ENCODE measurements around the gene SLC15A1.

SLC15A1 gene

DNA sequence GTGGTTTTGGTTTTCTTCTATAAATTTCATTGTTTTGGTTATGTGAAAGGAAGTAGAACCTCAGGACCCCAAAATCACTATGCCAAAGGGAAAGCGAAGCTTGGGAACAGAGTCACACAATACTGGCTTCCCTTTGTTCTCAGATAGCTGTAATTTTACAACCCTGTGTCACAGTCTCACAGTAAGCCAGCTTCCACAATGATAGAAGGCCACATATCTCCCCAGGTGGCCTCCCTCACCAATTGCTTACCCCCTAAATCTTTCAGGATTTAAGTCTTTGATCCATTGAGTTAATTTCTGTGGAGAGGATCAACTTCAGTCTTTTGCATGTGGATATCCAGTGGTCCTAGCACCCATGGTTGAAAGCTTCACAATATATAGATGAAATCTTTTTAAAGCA, 58.7 kb downstream of the SLC15A1 start:
- no peak for DNase-seq (ENCODE audit: low spot score)

DNA sequence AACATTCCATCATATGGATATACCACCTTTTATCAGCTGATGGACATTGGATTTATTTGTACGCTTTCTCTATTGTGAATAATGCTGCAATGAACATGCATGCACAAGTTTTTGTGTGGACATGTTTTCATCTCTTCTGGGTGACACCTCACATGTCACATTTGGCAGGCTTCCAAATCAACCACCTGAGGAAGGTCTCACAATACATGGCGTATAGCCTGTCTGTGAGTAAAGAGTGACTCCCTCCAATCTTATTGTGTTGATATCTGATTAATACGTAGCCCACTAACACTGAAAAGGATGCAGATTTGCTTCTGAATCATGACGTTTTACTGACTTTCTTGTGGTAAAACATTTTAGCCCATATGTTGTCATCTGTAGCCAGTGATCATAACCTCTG, 61.1 kb downstream of the SLC15A1 start:
- no peak for DNase-seq (ENCODE audit: low spot score)

GRCh38 chr13:98690348-98691022, 62.0 kb downstream of the SLC15A1 start:
- no peak for DNase-seq (ENCODE audit: low spot score)

GRCh38 chr13:98689347-98689968, 63.0 kb downstream of the SLC15A1 start:
- no peak for DNase-seq (ENCODE audit: low spot score)

DNA sequence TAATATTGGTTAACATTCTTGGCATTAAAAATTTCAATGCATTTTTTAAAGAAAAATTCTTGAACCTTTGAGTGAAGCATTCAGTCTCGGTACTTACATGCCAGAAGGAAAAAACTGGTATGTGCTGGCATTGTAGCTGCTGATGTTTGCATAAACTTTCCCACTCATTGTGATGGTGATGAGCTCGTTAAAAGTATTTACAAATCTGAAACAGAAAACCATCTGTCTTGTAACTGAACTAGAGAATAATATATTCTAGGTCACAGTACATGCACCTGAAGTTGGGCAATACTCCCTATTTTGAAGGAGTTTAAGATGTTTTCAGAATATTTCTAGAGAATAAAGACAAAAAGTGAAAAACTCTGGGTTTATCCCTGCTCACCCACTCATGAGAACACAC, 64.1 kb downstream of the SLC15A1 start:
- no peak for DNase-seq (ENCODE audit: low spot score)

GRCh38 chr13:98687319-98687718, 65.2 kb downstream of the SLC15A1 start:
- no peak for DNase-seq (ENCODE audit: low spot score)

DNA sequence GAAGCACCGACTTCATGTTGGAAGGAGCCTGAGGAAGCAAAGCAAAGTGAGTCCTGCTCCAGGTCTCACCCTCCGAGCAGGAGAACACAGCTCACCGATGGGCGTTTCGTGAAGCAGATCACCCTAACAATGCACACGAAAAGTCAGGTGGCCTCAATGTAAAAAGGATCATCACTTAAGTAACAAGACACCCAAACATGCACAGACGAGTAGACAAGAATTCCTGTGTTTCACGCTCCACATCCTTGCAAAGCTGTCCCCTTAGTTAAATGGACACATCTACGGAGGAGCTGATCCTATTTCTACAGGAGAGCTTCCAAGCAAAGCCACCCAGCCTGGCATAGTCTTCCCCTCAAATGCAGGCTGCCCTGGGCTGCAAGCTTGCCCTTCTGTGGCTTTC, 66.2 kb downstream of the SLC15A1 start:
- DNase-seq (ENCODE audit: low spot score) = no peak

GRCh38 chr13:98685146-98685545, 67.3 kb downstream of the SLC15A1 start:
- no peak for DNase-seq (ENCODE audit: low spot score)

DNA sequence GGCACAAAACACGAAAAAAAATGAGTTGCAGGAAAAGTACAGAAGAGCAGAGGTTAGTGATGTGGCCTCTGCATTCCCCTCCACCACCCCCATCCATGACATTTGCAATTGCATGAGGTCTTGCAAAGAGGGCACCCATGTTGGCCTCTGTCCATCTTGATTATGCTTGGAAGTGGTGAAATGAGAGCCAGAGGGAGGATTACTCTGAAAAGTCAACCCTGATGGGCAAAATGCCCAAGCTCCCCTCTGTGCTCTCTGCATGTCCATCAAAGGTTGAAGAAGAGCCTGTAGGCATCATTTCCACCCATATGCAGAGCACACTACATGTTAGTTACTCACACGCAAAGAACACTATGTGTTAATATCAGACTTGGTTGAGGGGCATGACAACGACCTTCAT, 71.4 kb downstream of the SLC15A1 start:
- DNase-seq (ENCODE audit: low spot score) = no peak

GRCh38 chr13:98678741-98679140, 73.7 kb downstream of the SLC15A1 start:
- DNase-seq (ENCODE audit: low spot score) = no peak

DNA sequence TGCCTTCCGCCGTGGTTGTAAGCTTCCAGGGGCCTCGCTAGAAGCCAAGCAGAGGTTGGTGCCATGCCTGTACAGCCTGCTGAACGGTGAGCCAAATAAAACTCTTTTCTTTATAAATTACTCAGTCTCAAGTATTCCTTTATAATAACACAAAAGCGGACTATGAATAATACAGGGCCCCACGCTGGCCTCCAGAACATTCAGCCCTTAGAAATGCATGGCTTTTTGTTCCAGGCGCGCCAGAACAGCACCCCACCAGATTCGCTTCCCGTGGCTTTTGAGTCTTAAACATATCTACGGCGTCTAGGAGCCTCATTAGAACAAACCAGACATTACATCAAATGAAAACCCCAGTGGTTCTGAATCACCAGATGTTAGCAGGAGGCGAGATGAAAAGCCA, 75.1 kb downstream of the SLC15A1 start:
- peak; percentile 41 for DNase-seq (ENCODE audit: low spot score)

- DNase-seq (ENCODE audit: low spot score) = no peak
Measured at GRCh38 chr13:98676239-98676638, 76.2 kb downstream of the SLC15A1 start.

GRCh38 chr13:98675837-98676236, 76.6 kb downstream of the SLC15A1 start:
- DNase-seq (ENCODE audit: low spot score) = no peak

GRCh38 chr13:98675066-98675465, 77.4 kb downstream of the SLC15A1 start:
- no peak for DNase-seq (ENCODE audit: low spot score)

DNA sequence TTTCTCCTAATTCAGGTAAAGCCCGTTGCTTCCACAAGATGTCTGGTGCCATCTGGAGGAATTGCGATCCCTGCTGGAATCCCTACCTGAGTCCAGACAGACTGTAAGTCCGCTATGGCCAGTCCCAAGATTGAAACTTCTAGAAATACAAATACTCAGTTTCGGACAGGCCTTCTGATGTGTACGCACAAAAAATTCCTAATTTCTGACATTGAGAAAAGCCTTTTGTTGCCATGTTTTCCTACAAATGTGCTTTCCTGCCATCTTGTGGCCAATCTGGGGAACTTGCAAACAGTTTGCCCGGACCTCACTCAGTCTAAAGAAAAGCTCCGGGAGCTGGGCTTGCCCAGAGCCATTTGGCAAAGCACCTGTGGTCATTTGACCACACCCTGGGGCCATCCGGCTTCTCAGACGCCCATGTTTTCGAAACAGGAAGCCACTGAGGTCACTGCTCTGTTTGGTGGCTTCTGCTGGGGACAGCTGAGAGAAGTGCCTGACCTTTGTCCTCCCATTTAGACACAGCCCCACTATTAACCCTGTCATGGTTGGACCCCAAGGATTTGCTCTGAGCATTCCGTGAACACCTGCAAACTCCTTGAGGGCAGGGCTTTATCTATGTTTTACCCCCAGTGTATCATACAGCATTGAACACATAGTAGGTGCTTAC, 79.4 kb downstream of the SLC15A1 start:
- DNase-seq (ENCODE audit: low spot score) = peak; percentile 91

DNA sequence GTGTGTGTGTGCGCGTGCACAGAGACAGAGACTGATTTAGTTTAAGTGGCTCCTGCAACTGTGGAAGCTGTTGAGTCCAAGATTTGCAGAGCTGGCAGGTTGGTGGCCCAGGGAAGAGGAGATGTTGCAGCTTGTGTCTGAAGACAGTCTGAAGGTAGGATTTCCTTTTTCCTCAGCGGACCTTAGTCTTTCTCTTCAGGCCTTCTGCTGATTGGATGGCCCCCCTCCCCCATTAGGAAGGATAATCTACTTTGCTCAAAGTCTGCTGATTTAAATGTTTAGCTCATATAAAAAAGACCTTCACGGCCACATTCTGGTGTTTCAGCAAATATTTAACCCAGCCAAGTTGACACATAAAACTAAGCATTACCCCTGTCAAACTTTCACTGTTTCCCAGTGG, 84.3 kb downstream of the SLC15A1 start:
- no peak for DNase-seq (ENCODE audit: low spot score)

GRCh38 chr13:98665638-98665995, 86.9 kb downstream of the SLC15A1 start:
- DNase-seq (ENCODE audit: low spot score) = no peak

- no peak for DNase-seq (ENCODE audit: low spot score)
Measured at GRCh38 chr13:98664924-98665637, 87.4 kb downstream of the SLC15A1 start.

DNA sequence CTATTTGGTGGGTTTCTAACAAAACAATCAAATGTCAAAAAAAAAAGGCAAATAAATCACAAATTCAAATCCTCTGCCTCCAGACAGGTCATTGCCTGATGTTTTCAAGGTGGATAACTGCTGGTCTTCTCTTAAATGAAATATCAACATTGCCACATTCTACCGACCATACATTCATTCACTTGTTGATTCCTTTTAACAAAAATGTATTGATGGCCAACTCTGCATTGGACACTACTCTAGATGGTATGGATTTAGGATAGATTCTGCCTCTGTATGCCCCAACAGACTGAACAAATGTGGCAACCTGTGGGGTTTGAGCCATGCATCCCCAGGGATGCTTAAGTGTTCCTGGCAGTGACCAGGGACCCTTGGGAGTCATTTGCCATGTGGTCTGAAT, 88.0 kb downstream of the SLC15A1 start:
- DNase-seq (ENCODE audit: low spot score) = no peak

DNA sequence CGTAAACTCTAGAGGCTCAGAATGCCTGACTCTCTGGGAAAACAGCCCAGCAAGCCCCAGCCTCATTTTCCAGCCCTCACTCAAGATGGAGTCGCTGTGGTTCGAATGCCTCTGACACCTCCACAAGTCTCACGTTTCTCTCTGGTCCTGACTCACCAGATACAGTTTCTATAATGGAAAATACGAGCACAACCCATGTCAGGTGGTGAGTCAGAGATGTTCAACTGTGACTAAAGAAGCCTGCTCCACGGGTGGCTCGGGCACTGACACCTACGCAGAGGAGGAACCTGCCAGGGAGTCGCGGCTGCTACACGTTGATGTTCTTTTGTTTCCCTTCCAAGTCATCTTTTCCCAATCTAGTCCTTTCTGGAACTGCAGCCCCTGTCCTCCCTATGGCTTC, 88.4 kb downstream of the SLC15A1 start:
- peak; percentile 74 for DNase-seq (ENCODE audit: low spot score)

DNA sequence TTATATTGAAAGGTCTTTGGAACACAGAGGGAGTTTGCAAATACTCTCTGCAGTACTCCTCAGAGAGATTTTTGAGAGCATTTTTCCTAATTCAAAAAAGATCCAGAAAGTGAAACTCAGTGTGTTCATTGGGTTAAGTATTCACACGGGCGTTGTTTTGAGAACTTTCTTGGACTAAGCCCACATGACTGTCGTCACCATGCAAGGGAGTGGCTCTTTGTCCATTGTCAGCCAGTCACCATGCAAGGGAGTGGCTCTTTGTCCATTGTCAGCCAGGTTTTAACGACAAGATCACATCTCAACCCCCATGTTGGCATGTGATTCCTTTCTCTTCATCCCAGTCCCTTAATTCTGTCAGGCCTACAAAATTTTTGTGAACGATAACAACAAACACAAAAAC, 94.3 kb downstream of the SLC15A1 start:
- DNase-seq (ENCODE audit: low spot score) = peak; percentile 80

GRCh38 chr13:98657506-98658085, 94.9 kb downstream of the SLC15A1 start:
- peak; percentile 45 for DNase-seq (ENCODE audit: low spot score)

DNA sequence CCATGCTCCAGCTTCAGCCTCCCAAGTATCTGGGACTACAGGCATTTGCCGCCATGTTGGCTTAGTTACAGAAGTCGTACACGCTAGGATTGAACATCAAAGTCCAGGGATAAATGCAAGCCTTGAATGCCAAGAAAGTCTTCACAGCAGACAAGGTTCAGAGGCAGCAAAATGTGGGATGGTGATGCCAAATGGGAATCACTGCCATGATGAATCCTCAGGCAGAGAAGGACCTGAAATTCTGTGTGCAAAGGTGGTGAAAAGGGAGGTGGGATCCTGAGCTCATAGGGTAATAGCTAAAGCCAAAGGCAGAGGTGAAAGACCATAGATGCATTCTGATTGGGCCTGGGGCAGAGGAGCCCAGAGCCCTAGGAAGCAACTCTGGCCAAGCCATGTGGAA, 96.2 kb downstream of the SLC15A1 start:
- no peak for DNase-seq (ENCODE audit: low spot score)
